A673 (cell line): ENCODE results near the gene OLIG1.

Experiments used
- EZH2 ChIP-seq: fragments of 200-600 bp; sonication (generic); IDR thresholded peaks from 2 replicates; pipeline ENCODE4 v1.6.1; 2017; ENCODE audit warnings: borderline replicate concordance, low read depth, mild to moderate bottlenecking, mixed read lengths, antibody characterized with exemption, low read length; ENCODE audit not compliant: poor library complexity, severe bottlenecking
- TF ChIP-seq, protein P1 (sequence below): fragments of 300-800, 200-600 bp; sonication (generic); conservative IDR thresholded peaks from 2 replicates; pipeline ENCODE4 v1.5.1; 2017; ENCODE audit warnings: low read depth, mild to moderate bottlenecking, antibody characterized with exemption, low read length, moderate library complexity, mixed read lengths

GRCh38 chr21:33108228-33108627 is 38.3 kb downstream of the OLIG1 start:
- TF ChIP-seq, protein P1, sequence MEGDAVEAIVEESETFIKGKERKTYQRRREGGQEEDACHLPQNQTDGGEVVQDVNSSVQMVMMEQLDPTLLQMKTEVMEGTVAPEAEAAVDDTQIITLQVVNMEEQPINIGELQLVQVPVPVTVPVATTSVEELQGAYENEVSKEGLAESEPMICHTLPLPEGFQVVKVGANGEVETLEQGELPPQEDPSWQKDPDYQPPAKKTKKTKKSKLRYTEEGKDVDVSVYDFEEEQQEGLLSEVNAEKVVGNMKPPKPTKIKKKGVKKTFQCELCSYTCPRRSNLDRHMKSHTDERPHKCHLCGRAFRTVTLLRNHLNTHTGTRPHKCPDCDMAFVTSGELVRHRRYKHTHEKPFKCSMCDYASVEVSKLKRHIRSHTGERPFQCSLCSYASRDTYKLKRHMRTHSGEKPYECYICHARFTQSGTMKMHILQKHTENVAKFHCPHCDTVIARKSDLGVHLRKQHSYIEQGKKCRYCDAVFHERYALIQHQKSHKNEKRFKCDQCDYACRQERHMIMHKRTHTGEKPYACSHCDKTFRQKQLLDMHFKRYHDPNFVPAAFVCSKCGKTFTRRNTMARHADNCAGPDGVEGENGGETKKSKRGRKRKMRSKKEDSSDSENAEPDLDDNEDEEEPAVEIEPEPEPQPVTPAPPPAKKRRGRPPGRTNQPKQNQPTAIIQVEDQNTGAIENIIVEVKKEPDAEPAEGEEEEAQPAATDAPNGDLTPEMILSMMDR = no peak
- no peak for TF ChIP-seq EZH2
